CD14-positive monocyte (primary cell): ENCODE data around the gene GPM6B. TPM values are rescaled to one million over a fixed set of nuclear protein-coding genes. Genes with fewer than 3 reads are reported as not detected.

Experiments used
- DNase-seq, 3 donors: peaks; one replicate each; pipeline ENCODE4 v3.0.0-alpha.2; 2011 to 2022
- H2AFZ ChIP-seq: 2 replicates; pipeline ENCODE4 v1.6.0; 2012; ENCODE audit warnings: mild to moderate bottlenecking, low read depth, low read length, inconsistent platforms; ENCODE audit not compliant: insufficient read depth, poor library complexity, severe bottlenecking
- H3K27ac ChIP-seq, 2 donors: 1 replicate in 1 of 2; 2 replicates in 1 of 2; pipeline ENCODE4 v1.5.1; 2012 to 2013; ENCODE audit warnings: low read length in 2 of 2, control low read depth in 1 of 2, inconsistent platforms in 1 of 2, low read depth in 1 of 2, mild to moderate bottlenecking in 1 of 2
- H3K27me3 ChIP-seq, 2 donors: one replicate each; pipeline versions ENCODE4 v1.6.0 to v1.6.1; 2011 to 2013; ENCODE audit warnings: low read length in 2 of 2; ENCODE audit not compliant: control insufficient read depth in 2 of 2, insufficient read depth in 2 of 2
- H3K36me3 ChIP-seq, 2 donors: replicated peaks in 1 of 2; 1 replicate in 1 of 2; 2 replicates in 1 of 2; pipeline versions ENCODE4 v1.5.1 to v1.6.1; 2012 to 2013; ENCODE audit warnings: low read length in 2 of 2, control low read depth in 1 of 2, inconsistent platforms in 1 of 2, mild to moderate bottlenecking in 1 of 2; ENCODE audit not compliant: insufficient read depth in 2 of 2, control insufficient read depth in 1 of 2
- H3K4me1 ChIP-seq, 2 donors: 1 replicate in 1 of 2; 2 replicates in 1 of 2; pipeline versions ENCODE4 v1.5.1 to v1.6.1; 2012 to 2013; ENCODE audit warnings: low read length in 2 of 2, control low read depth in 1 of 2, inconsistent platforms in 1 of 2, mild to moderate bottlenecking in 1 of 2, moderate library complexity in 1 of 2; ENCODE audit not compliant: insufficient read depth in 2 of 2, control insufficient read depth in 1 of 2
- H3K4me2 ChIP-seq: replicated peaks from 2 replicates; pipeline ENCODE3; 2012; ENCODE audit warnings: low read length, moderate library complexity, mild to moderate bottlenecking; ENCODE audit not compliant: poor library complexity, severe bottlenecking; ENCODE audit errors: extremely low read depth
- H3K4me3 ChIP-seq, 3 experiments: fragments of 200-600 bp in 1 of 3; sonication (generic) in 1 of 3; replicated peaks in 1 of 3; 1 replicate in 2 of 3; 2 replicates in 1 of 3; pipeline ENCODE4 v1.5.1; 2011 to 2013; ENCODE audit warnings: low read length in 3 of 3, mild to moderate bottlenecking in 3 of 3, control low read depth in 2 of 3, low read depth in 2 of 3, inconsistent platforms in 1 of 3, moderate library complexity in 1 of 3
- H3K79me2 ChIP-seq: 2 replicates; pipeline ENCODE4 v1.6.0; 2012; ENCODE audit warnings: mild to moderate bottlenecking, control low read depth, inconsistent platforms, low read length, moderate library complexity; ENCODE audit not compliant: insufficient read depth
- H3K9ac ChIP-seq: 2 replicates; pipeline ENCODE4 v1.6.0; 2017; ENCODE audit warnings: low read length, mild to moderate bottlenecking; ENCODE audit not compliant: insufficient read depth, poor library complexity, severe bottlenecking
- H3K9me3 ChIP-seq, 2 donors: replicated peaks in 1 of 2; 1 replicate in 1 of 2; 2 replicates in 1 of 2; pipeline versions ENCODE4 v1.5.1 to v1.6.1; 2012 to 2013; ENCODE audit warnings: low read length in 2 of 2, control low read depth in 1 of 2; ENCODE audit not compliant: control insufficient read depth in 1 of 2, insufficient read depth in 1 of 2
- H4K20me1 ChIP-seq: 2 replicates; pipeline ENCODE4 v1.6.0; 2012; ENCODE audit warnings: mild to moderate bottlenecking, low read length, control low read depth, moderate library complexity; ENCODE audit not compliant: insufficient read depth
- H3K27ac Mint-ChIP-seq, 7 donors: one replicate each; pipeline ENCODE4 v1.8.0; 2020; ENCODE audit warnings: mild to moderate bottlenecking in 7 of 7, mixed read lengths in 7 of 7, moderate library complexity in 6 of 7, inconsistent platforms in 2 of 7
- H3K27me3 Mint-ChIP-seq, 3 donors: one replicate each; pipeline ENCODE4 v1.8.0; 2021 to 2022; ENCODE audit warnings: low read depth in 3 of 3, mild to moderate bottlenecking in 3 of 3, mixed read lengths in 3 of 3, moderate library complexity in 3 of 3, inconsistent platforms in 1 of 3
- H3K36me3 Mint-ChIP-seq, 2 donors: one replicate each; pipeline ENCODE4 v1.8.0; 2020; ENCODE audit warnings: mixed read lengths in 2 of 2, inconsistent platforms in 1 of 2, mild to moderate bottlenecking in 1 of 2
- H3K4me1 Mint-ChIP-seq: one replicate; pipeline ENCODE4 v1.8.0; 2020; ENCODE audit warnings: mild to moderate bottlenecking, mixed read lengths
- H3K4me3 Mint-ChIP-seq, 2 donors: one replicate each; pipeline ENCODE4 v1.8.0; 2020; ENCODE audit warnings: mild to moderate bottlenecking in 2 of 2, mixed read lengths in 2 of 2, moderate library complexity in 1 of 2
- H3K9me3 Mint-ChIP-seq, 7 donors: one replicate each; pipeline ENCODE4 v1.8.0; 2020 to 2022; ENCODE audit warnings: mixed read lengths in 7 of 7, mild to moderate bottlenecking in 6 of 7, moderate library complexity in 6 of 7, inconsistent platforms in 2 of 7
- CTCF ChIP-seq: fragments of 200-600 bp; IDR thresholded peaks from one replicate; pipeline ENCODE4 v1.8.0; 2022; ENCODE audit warnings: antibody characterized with exemption, mild to moderate bottlenecking
- WGBS: methylation state at CpG from one replicate; pipeline ENCODE4 v1.1.5; 2013; ENCODE audit warnings: missing lambda C conversion rate; ENCODE audit not compliant: insufficient coverage; 5-methylcytosine and 5-hydroxymethylcytosine counted together
- intact Hi-C, 2 donors: fragments of 100-400 bp; cut with micrococcal nuclease; formaldehyde crosslinking; loops; one replicate each; pipeline versions ENCODE4 v1.15.0 to v1.15.1; 2023
- polyA plus RNA-seq, 3 donors: library from polyadenylated mRNA; depleted of rRNA in 1 of 3; unstranded in 2 of 3; stranded (reverse) in 1 of 3; fragments of 300-500 nt in 2 of 3; fragments of >200 nt in 1 of 3; fragmentation: Illumina TruSeq in 2 of 3; gene quantifications; 1 replicate in 2 of 3; 2 replicates in 1 of 3; pipeline ENCODE4 v1.2.3, GENCODE V29; 2012 to 2021

Gene GPM6B
- polyA plus RNA-seq, 3 donors, result not detected

GRCh38 chrX:13774696-13775095 is 42.2 kb downstream of the GPM6B start:
- H3K79me2 ChIP-seq, result no peaks in the 10 kb centered on the region
- H3K9me3 ChIP-seq, result no peaks in the 10 kb centered on the region
- H3K36me3 Mint-ChIP-seq, result peaks cover 16 to 24% of the 10 kb centered on the region in 2 donors
- H3K27ac Mint-ChIP-seq, result peak overlapping the region in 1 of 7 donors; percentile 37
- peaks cover 7 to 18% of the 10 kb centered on the region in 2 donors for H3K36me3 ChIP-seq
- no peak overlapping the region for H3K4me2 ChIP-seq
- H3K27me3 ChIP-seq, result peaks cover 0 to 4% of the 10 kb centered on the region in 2 donors
- no peaks in the 10 kb centered on the region for H3K4me1 ChIP-seq
- peaks cover 0 to 1% (median 0%) of the 10 kb centered on the region in 7 donors for H3K9me3 Mint-ChIP-seq
- no peak for DNase-seq
- no peak overlapping the region for H2AFZ ChIP-seq
- no CpG with 5 or more reads among the region's 2 CpGs for WGBS
- peaks cover 0 to 9% (median 0%) of the 10 kb centered on the region in 3 donors for H3K27me3 Mint-ChIP-seq
- no peaks in the 10 kb centered on the region for H4K20me1 ChIP-seq
- no peak for TF ChIP-seq CTCF
- no peak overlapping the region for H3K9ac ChIP-seq
- intact Hi-C loops, result no loop called here
- no peak overlapping the region for H3K4me3 Mint-ChIP-seq
- H3K27ac ChIP-seq, result no peak overlapping the region
- peaks cover 5% of the 10 kb centered on the region for H3K4me1 Mint-ChIP-seq
- no peak overlapping the region for H3K4me3 ChIP-seq

GRCh38 chrX:13770013-13770535 is 46.8 kb downstream of the GPM6B start:
- no CpG with 5 or more reads among the region's 3 CpGs for WGBS
- H3K4me1 Mint-ChIP-seq, result peaks cover 11% of the 10 kb centered on the region
- H3K27me3 Mint-ChIP-seq, result peaks cover 0 to 7% (median 0%) of the 10 kb centered on the region in 3 donors
- peaks cover 44 to 53% of the 10 kb centered on the region in 2 donors for H3K36me3 Mint-ChIP-seq
- H2AFZ ChIP-seq, result no peak overlapping the region
- H4K20me1 ChIP-seq, result no peaks in the 10 kb centered on the region
- no peak for DNase-seq
- no peaks in the 10 kb centered on the region for H3K9me3 ChIP-seq
- intact Hi-C loops, result no loop called here
- H3K27me3 ChIP-seq, result peaks cover 0 to 4% of the 10 kb centered on the region in 2 donors
- no peak overlapping the region for H3K27ac Mint-ChIP-seq
- peaks cover 6 to 9% of the 10 kb centered on the region in 2 donors for H3K4me1 ChIP-seq
- H3K4me2 ChIP-seq, result no peak overlapping the region
- no peak overlapping the region for H3K4me3 Mint-ChIP-seq
- TF ChIP-seq CTCF, result no peak
- no peaks in the 10 kb centered on the region for H3K79me2 ChIP-seq
- H3K9ac ChIP-seq, result no peak overlapping the region
- H3K36me3 ChIP-seq, result peaks cover 12 to 15% of the 10 kb centered on the region in 2 donors
- peaks cover 0 to 6% (median 0%) of the 10 kb centered on the region in 7 donors for H3K9me3 Mint-ChIP-seq
- no peak overlapping the region for H3K4me3 ChIP-seq
- H3K27ac ChIP-seq, result no peak overlapping the region
